Lung (tissue), 12 donors: ENCODE results near the gene INVS. TPM values are rescaled to one million over a fixed set of nuclear protein-coding genes. Genes with fewer than 3 reads are reported as not detected.

ENCODE experiments used
- ATAC-seq: fragments of 200-7000 bp; cut with Tn5 transposase; one replicate; pipeline ENCODE4 v1.9.1; 2020; ENCODE audit warnings: moderate number of reproducible peaks; ENCODE audit not compliant: insufficient read depth, low FRiP score
- DNase-seq, 3 donors: peaks; one replicate each; pipeline ENCODE4 v3.0.0-alpha.2; 2013 to 2017
- H3K27ac ChIP-seq, 2 donors: one replicate each; pipeline ENCODE4 v1.5.1; 2013; ENCODE audit warnings: mild to moderate bottlenecking in 2 of 2, moderate library complexity in 2 of 2, control low read depth in 1 of 2, inconsistent platforms in 1 of 2, low read depth in 1 of 2, low read length in 1 of 2
- H3K27me3 ChIP-seq, 3 donors: one replicate each; pipeline ENCODE4 v1.5.1; 2013; ENCODE audit warnings: low read length in 2 of 3; ENCODE audit not compliant: control insufficient read depth in 3 of 3, insufficient read depth in 3 of 3
- H3K36me3 ChIP-seq, 4 donors: one replicate each; pipeline ENCODE4 v1.5.1; 2013; ENCODE audit warnings: low read length in 4 of 4, mild to moderate bottlenecking in 1 of 4, moderate library complexity in 1 of 4; ENCODE audit not compliant: control insufficient read depth in 4 of 4, insufficient read depth in 4 of 4
- H3K4me1 ChIP-seq, 5 donors: one replicate each; pipeline ENCODE4 v1.5.1; 2013; ENCODE audit warnings: low read length in 5 of 5, mild to moderate bottlenecking in 2 of 5, moderate library complexity in 1 of 5; ENCODE audit not compliant: control insufficient read depth in 5 of 5, insufficient read depth in 5 of 5
- H3K4me3 ChIP-seq: one replicate; pipeline ENCODE4 v1.5.1; 2013; ENCODE audit warnings: mild to moderate bottlenecking, control low read depth, moderate library complexity
- H3K9ac ChIP-seq, 2 donors: one replicate each; pipeline ENCODE4 v1.5.1; 2013; ENCODE audit warnings: low read length in 2 of 2, control low read depth in 1 of 2; ENCODE audit not compliant: insufficient read depth in 1 of 2
- H3K9me3 ChIP-seq, 4 donors: one replicate each; pipeline ENCODE4 v1.5.1; 2013; ENCODE audit warnings: low read length in 3 of 4, mild to moderate bottlenecking in 1 of 4, moderate library complexity in 1 of 4; ENCODE audit not compliant: control insufficient read depth in 4 of 4, insufficient read depth in 3 of 4
- WGBS, 2 donors: extraction: QIAGEN DNeasy Blood & Tissue Kit; methylation state at CpG; one replicate each; pipeline ENCODE4 v1.1.7; 2013; 5-methylcytosine and 5-hydroxymethylcytosine counted together
- polyA plus RNA-seq, 2 donors: library from polyadenylated mRNA; stranded (reverse); fragments of 200-250 nt; gene quantifications; one replicate each; pipeline ENCODE4 v1.2.1, GENCODE V29; 2013
- total RNA-seq, 2 donors: library from RNA; depleted of rRNA in 1 of 2; stranded (reverse); fragments of >200 nt in 1 of 2; gene quantifications; one replicate each; pipeline ENCODE4 v1.2.1, GENCODE V29; 2014 to 2021
- TF ChIP-seq, protein P1 (sequence below): IDR thresholded peaks from 2 replicates; pipeline ENCODE4 v1.5.1; 2012; ENCODE audit warnings: mild to moderate bottlenecking; ENCODE audit errors: control extremely low read depth, extremely low read depth
- donor health status: control.
- donor health status: control.
- donor health status: Bipolar disorder and iron deficiency.
- donor health status: healthy.
- donor health status: DM: yes; HTN: yes; CAD: no.

The INVS gene
- total and polyA plus RNA-seq, 4 donors = 3.4 to 52.1 (median 12.5) TPM

DNA sequence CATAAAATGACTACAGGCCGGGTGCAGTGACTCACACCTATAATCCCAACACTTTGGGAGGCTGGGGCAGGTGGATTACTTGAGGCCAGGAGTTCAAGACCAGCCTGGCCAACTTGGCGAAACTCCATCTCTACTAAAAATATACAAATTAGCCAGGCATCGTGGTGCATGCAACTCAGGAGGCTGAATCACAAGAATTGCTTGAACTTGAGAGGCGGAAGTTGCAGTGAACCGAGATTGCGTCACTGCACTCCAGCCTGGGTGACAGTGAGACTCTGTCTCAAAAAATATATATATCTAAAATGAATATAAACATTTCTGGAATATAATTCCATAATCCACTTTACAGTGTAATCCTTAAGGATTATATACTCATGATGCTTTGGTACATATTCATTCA is 187.2 kb downstream of the INVS start:
- no peak for ATAC-seq
- H3K36me3 ChIP-seq = peaks cover 8 to 40% (median 38%) of the 10 kb centered on the region in 4 donors
- no peaks in the 10 kb centered on the region for H3K27me3 ChIP-seq
- DNase-seq = no peak
- TF ChIP-seq, protein P1, sequence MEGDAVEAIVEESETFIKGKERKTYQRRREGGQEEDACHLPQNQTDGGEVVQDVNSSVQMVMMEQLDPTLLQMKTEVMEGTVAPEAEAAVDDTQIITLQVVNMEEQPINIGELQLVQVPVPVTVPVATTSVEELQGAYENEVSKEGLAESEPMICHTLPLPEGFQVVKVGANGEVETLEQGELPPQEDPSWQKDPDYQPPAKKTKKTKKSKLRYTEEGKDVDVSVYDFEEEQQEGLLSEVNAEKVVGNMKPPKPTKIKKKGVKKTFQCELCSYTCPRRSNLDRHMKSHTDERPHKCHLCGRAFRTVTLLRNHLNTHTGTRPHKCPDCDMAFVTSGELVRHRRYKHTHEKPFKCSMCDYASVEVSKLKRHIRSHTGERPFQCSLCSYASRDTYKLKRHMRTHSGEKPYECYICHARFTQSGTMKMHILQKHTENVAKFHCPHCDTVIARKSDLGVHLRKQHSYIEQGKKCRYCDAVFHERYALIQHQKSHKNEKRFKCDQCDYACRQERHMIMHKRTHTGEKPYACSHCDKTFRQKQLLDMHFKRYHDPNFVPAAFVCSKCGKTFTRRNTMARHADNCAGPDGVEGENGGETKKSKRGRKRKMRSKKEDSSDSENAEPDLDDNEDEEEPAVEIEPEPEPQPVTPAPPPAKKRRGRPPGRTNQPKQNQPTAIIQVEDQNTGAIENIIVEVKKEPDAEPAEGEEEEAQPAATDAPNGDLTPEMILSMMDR = no peak
- H3K4me1 ChIP-seq = no peaks in the 10 kb centered on the region
- H3K27ac ChIP-seq = no peak overlapping the region
- no peak overlapping the region for H3K9ac ChIP-seq
- H3K9me3 ChIP-seq = peaks cover 3 to 16% (median 5%) of the 10 kb centered on the region in 4 donors
- no peak overlapping the region for H3K4me3 ChIP-seq
- 74 to 89% methylated on average over 6 of the region's 6 CpGs for WGBS, 2 donors

DNA sequence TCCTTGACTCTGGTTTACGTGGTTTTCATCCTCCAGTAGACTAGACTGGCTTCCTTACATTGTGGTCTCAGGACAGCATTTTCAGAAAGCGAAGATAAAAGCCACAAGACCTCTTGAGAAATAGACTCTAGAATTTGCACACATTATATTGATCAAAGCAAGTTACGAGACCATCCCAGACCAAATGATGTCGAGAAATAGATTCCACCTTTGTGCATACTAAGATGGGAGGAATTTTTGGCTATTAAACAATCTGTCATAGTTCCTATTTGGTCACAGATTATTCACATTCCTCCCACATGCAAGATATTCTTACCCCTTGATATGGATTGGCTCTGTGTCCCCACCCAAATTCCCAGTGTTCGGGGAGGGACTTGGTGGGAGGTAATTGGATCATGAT is 188.1 kb downstream of the INVS start:
- Histone ChIP-seq H3K4me1 (no peaks in the 10 kb centered on the region), H3K36me3 (peaks cover 8 to 46% (median 41%) of the 10 kb centered on the region in 4 donors), H3K27me3 (no peaks in the 10 kb centered on the region), H3K9ac (no peak overlapping the region), H3K9me3 (peaks cover 3 to 16% (median 5%) of the 10 kb centered on the region in 4 donors), H3K27ac (no peak overlapping the region), H3K4me3 (no peak overlapping the region)
- DNase-seq (no peak), ATAC-seq (no peak)
- TF ChIP-seq, protein P1 = no peak
- WGBS, 2 donors = 82 to 91% methylated on average over 5 of the region's 5 CpGs

DNA sequence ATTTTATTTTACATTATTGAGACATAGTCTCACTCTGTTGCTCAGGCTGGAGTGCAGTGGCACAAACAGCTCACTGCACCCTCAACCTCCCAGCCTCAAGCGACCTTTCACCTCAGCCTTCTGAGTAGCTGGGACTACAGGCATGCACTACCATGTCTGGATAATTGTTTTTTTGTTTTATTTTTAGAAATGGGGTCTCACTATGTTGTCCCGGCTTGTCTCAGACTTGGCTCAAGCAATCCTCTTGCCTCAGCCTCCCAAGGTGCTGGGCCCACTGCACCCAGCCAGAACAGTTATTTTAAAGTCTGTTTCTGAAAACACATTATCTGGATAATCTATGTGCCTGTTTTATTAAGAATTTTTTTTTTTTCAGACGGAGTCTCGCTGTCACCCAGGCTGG is 191.7 kb downstream of the INVS start:
- Histone ChIP-seq H3K4me1 (no peaks in the 10 kb centered on the region), H3K27me3 (no peaks in the 10 kb centered on the region), H3K36me3 (peaks cover 17 to 59% (median 36%) of the 10 kb centered on the region in 4 donors), H3K4me3 (no peak overlapping the region), H3K9me3 (peaks cover 0 to 9% (median 2%) of the 10 kb centered on the region in 4 donors), H3K9ac (no peak overlapping the region), H3K27ac (no peak overlapping the region)
- 96 to 97% methylated on average over 4 of the region's 4 CpGs for WGBS, 2 donors
- no peak for DNase-seq
- ATAC-seq = no peak
- TF ChIP-seq, protein P1 = no peak

GRCh38 chr9:100292414-100292813 is 193.4 kb downstream of the INVS start:
- no peaks in the 10 kb centered on the region for H3K27me3 ChIP-seq
- TF ChIP-seq, protein P1 = no peak
- H3K4me3 ChIP-seq = no peak overlapping the region
- peaks cover 18 to 55% (median 27%) of the 10 kb centered on the region in 4 donors for H3K36me3 ChIP-seq
- no peaks in the 10 kb centered on the region for H3K4me1 ChIP-seq
- DNase-seq = no peak
- peaks cover 0 to 8% (median 2%) of the 10 kb centered on the region in 4 donors for H3K9me3 ChIP-seq
- H3K27ac ChIP-seq = no peak overlapping the region
- ATAC-seq = no peak
- 98 to 100% methylated on average over 13 of the region's 13 CpGs for WGBS, 2 donors
- H3K9ac ChIP-seq = no peak overlapping the region
